IMR-90 (cell line): Measurements from ENCODE around the gene DHFR. TPM values are rescaled to one million over a fixed set of nuclear protein-coding genes. Genes with fewer than 3 reads are reported as not detected.

Source experiments
- ATAC-seq: fragments of 200-7000 bp; cut with Tn5 transposase; 2 replicates; pipeline ENCODE4 v1.9.1; 2020; ENCODE audit warnings: low read depth, mild to moderate bottlenecking, moderate library complexity
- BruUV-seq: library from RNA; stranded (reverse); fragments of 400-500 nt; replicated peaks from 2 replicates; lab custom pipeline; 2021; lab: Mats Ljungman, UMichigan
- CTCF ChIA-PET: fragments of 300-600 bp; formaldehyde crosslinking; extraction: SDS; loops from one replicate; lab custom pipeline; 2021; ENCODE audit warnings: antibody characterized with exemption; lab: Yijun Ruan, JAX
- POLR2A ChIA-PET: fragments of 300-600 bp; sonication (Branson Sonifier 250); formaldehyde crosslinking; loops from one replicate; lab custom pipeline; 2022; ENCODE audit warnings: antibody characterized with exemption; ENCODE audit not compliant: unreplicated experiment; lab: Charles Lee
- DNase-seq: peaks from one replicate; pipeline ENCODE4 v3.0.0; 2013
- H2AFZ ChIP-seq: replicated peaks from 2 replicates; pipeline ENCODE3; 2013; ENCODE audit warnings: low read length, mild to moderate bottlenecking; ENCODE audit not compliant: poor library complexity
- H2AK5ac ChIP-seq: 2 replicates; pipeline ENCODE4 v1.6.1; 2013; ENCODE audit warnings: low read depth, low read length, inconsistent platforms
- H2AK9ac ChIP-seq: replicated peaks from 2 replicates; pipeline ENCODE3; 2013; ENCODE audit warnings: mild to moderate bottlenecking, low read depth, low read length, moderate library complexity; ENCODE audit not compliant: poor library complexity
- H2BK120ac ChIP-seq: 2 replicates; pipeline ENCODE4 v1.6.1; 2013; ENCODE audit warnings: low read depth, low read length, inconsistent platforms
- H2BK15ac ChIP-seq: 3 replicates; pipeline ENCODE4 v1.6.1; 2013; ENCODE audit warnings: low read depth, low read length, inconsistent platforms
- H2BK20ac ChIP-seq: 2 replicates; pipeline ENCODE4 v1.6.1; 2013; ENCODE audit warnings: low read depth, mild to moderate bottlenecking, inconsistent platforms, low read length, moderate library complexity
- H2BK5ac ChIP-seq: 2 replicates; pipeline ENCODE4 v1.6.1; 2013; ENCODE audit warnings: mild to moderate bottlenecking, low read depth, low read length, inconsistent platforms; ENCODE audit not compliant: poor library complexity, severe bottlenecking
- H3K14ac ChIP-seq: replicated peaks from 2 replicates; pipeline ENCODE4 v1.6.1; 2013; ENCODE audit warnings: low read depth, low read length, inconsistent platforms
- H3K18ac ChIP-seq: 2 replicates; pipeline ENCODE4 v1.6.1; 2013; ENCODE audit warnings: low read depth, low read length, control low read depth
- H3K23ac ChIP-seq: 2 replicates; pipeline ENCODE4 v1.6.1; 2013; ENCODE audit warnings: low read depth, low read length, inconsistent platforms
- H3K27ac ChIP-seq: 2 replicates; pipeline ENCODE4 v1.5.1; 2013; ENCODE audit warnings: mild to moderate bottlenecking, control low read depth, low read length; ENCODE audit not compliant: insufficient read depth
- H3K27me3 ChIP-seq: 2 replicates; pipeline ENCODE4 v1.6.1; 2013; ENCODE audit warnings: low read length; ENCODE audit not compliant: control insufficient read depth, insufficient read depth
- H3K36me3 ChIP-seq: 2 replicates; pipeline ENCODE4 v1.6.1; 2013; ENCODE audit warnings: low read length, mixed read lengths; ENCODE audit not compliant: control insufficient read depth, insufficient read depth
- H3K4ac ChIP-seq: 2 replicates; pipeline ENCODE4 v1.6.1; 2013; ENCODE audit warnings: low read depth, low read length, inconsistent platforms
- H3K4me1 ChIP-seq: 2 replicates; pipeline ENCODE4 v1.6.1; 2013; ENCODE audit warnings: low read length, mixed read lengths; ENCODE audit not compliant: control insufficient read depth, insufficient read depth
- H3K4me2 ChIP-seq: 2 replicates; pipeline ENCODE4 v1.6.1; 2013; ENCODE audit warnings: low read depth, mild to moderate bottlenecking, control low read depth, low read length, moderate library complexity
- H3K4me3 ChIP-seq: 2 replicates; pipeline ENCODE4 v1.5.1; 2013; ENCODE audit warnings: low read depth, mild to moderate bottlenecking, control low read depth, low read length, moderate library complexity; ENCODE audit not compliant: insufficient read depth
- H3K56ac ChIP-seq: 2 replicates; pipeline ENCODE4 v1.6.1; 2013; ENCODE audit warnings: low read length, inconsistent platforms; ENCODE audit not compliant: insufficient read depth; ENCODE audit errors: extremely low read depth
- H3K79me1 ChIP-seq, 2 experiments: 2 replicates each; pipeline ENCODE4 v1.6.1; 2013; ENCODE audit warnings: low read length in 2 of 2, inconsistent platforms in 1 of 2, low read depth in 1 of 2
- H3K9ac ChIP-seq: 2 replicates; pipeline ENCODE4 v1.6.1; 2013; ENCODE audit warnings: low read depth, low read length, control low read depth
- H3K9me1 ChIP-seq: 2 replicates; pipeline ENCODE4 v1.6.1; 2013; ENCODE audit warnings: low read length, inconsistent platforms; ENCODE audit not compliant: insufficient read depth
- H3K9me3 ChIP-seq: 2 replicates; pipeline ENCODE4 v1.6.1; 2013; ENCODE audit warnings: low read length; ENCODE audit not compliant: control insufficient read depth, insufficient read depth
- H4K20me1 ChIP-seq: 2 replicates; pipeline ENCODE4 v1.6.1; 2013; ENCODE audit warnings: low read length, inconsistent platforms; ENCODE audit not compliant: insufficient read depth
- H4K5ac ChIP-seq: 2 replicates; pipeline ENCODE4 v1.6.1; 2013; ENCODE audit warnings: mild to moderate bottlenecking, low read depth, low read length, control low read depth
- H4K8ac ChIP-seq, 2 experiments: 2 replicates each; pipeline ENCODE4 v1.6.1; 2013; ENCODE audit warnings: low read depth in 2 of 2, low read length in 2 of 2, control low read depth in 1 of 2, inconsistent platforms in 1 of 2
- H4K91ac ChIP-seq: 2 replicates; pipeline ENCODE4 v1.6.1; 2013; ENCODE audit warnings: low read depth, low read length, inconsistent platforms; ENCODE audit not compliant: insufficient read depth
- BHLHE40 ChIP-seq: fragments of 150-350 bp; IDR thresholded peaks from 2 replicates; pipeline ENCODE4 v1.6.1; 2016; ENCODE audit warnings: mild to moderate bottlenecking, low read depth, low read length
- CEBPB ChIP-seq: IDR thresholded peaks from 2 replicates; pipeline ENCODE4 v1.6.1; 2012; ENCODE audit warnings: low read depth, low read length, improper control_type of control experiment
- CHD1 ChIP-seq: IDR thresholded peaks from 2 replicates; pipeline ENCODE4 v1.6.1; 2012; ENCODE audit warnings: low read depth, low read length, improper control_type of control experiment
- CTCF ChIP-seq: conservative IDR thresholded peaks from 2 replicates; pipeline ENCODE4 v1.5.1; 2012; ENCODE audit warnings: mild to moderate bottlenecking, low read depth, low read length, improper control_type of control experiment
- FOS ChIP-seq: fragments of 150-350 bp; IDR thresholded peaks from 2 replicates; pipeline ENCODE4 v1.6.1; 2016; ENCODE audit warnings: low read depth, low read length
- MAFK ChIP-seq: IDR thresholded peaks from 2 replicates; pipeline ENCODE4 v1.6.1; 2012; ENCODE audit warnings: low read depth, low read length, improper control_type of control experiment
- MAZ ChIP-seq: IDR thresholded peaks from 2 replicates; pipeline ENCODE4 v1.6.1; 2012; ENCODE audit warnings: low read depth, mild to moderate bottlenecking, low read length, improper control_type of control experiment, moderate library complexity, borderline replicate concordance
- MXI1 ChIP-seq: IDR thresholded peaks from 2 replicates; pipeline ENCODE4 v1.6.1; 2012; ENCODE audit warnings: low read depth, mild to moderate bottlenecking, low read length, moderate library complexity, borderline replicate concordance
- NFE2L2 ChIP-seq: fragments of 150-350 bp; IDR thresholded peaks from 2 replicates; pipeline ENCODE4 v1.6.1; 2016; ENCODE audit warnings: low read depth, mild to moderate bottlenecking, low read length
- POLR2A ChIP-seq: IDR thresholded peaks from 2 replicates; pipeline ENCODE4 v1.6.1; 2012; ENCODE audit warnings: mild to moderate bottlenecking, low read depth, low read length
- RAD21 ChIP-seq: IDR thresholded peaks from 2 replicates; pipeline ENCODE4 v1.6.1; 2012; ENCODE audit warnings: low read length, improper control_type of control experiment
- RFX5 ChIP-seq: IDR thresholded peaks from 2 replicates; pipeline ENCODE4 v1.8.0; 2012; ENCODE audit warnings: low read depth, mild to moderate bottlenecking, low read length, moderate library complexity
- SMC3 ChIP-seq: fragments of 150-350 bp; IDR thresholded peaks from 2 replicates; pipeline ENCODE4 v1.6.1; 2016; ENCODE audit warnings: low read depth, mild to moderate bottlenecking, antibody characterized with exemption, low read length, moderate library complexity
- WGBS, 2 experiments: methylation state at CpG; one replicate each; pipeline versions ENCODE4 v1.1.5 to v1.1.7; 2013; ENCODE audit warnings: missing lambda C conversion rate in 2 of 2; ENCODE audit not compliant: insufficient read length in 1 of 2; ENCODE audit errors: extremely low coverage in 2 of 2; 5-methylcytosine and 5-hydroxymethylcytosine counted together
- dilution Hi-C: fragments of 300-500 bp; cut with HindIII; formaldehyde crosslinking; loops from one replicate; pipeline ENCODE4 v1.14.3; 2018; ENCODE audit warnings: low sequenced_read_pairs; ENCODE audit not compliant: unreplicated experiment
- in situ Hi-C: fragments of 300-500 bp; cut with MboI; formaldehyde crosslinking; loops from 3 replicates; pipeline ENCODE4 v1.14.3; 2019; ENCODE audit warnings: low sequenced_read_pairs, inconsistent platforms, mixed read lengths
- intact Hi-C: fragments of 100-400 bp; cut with micrococcal nuclease; formaldehyde crosslinking; loops from 2 replicates; pipeline ENCODE4 v1.10.0; 2022
- polyA plus RNA-seq, 3 experiments: library from polyadenylated mRNA; depleted of rRNA; stranded (reverse); fragments of >200 nt; gene quantifications; 2 replicates each; pipeline ENCODE4 v1.2.3, GENCODE V29; 2012; ENCODE audit warnings: low replicate concordance in 1 of 3
- total RNA-seq: library from RNA; depleted of rRNA; stranded (reverse); fragments of >200 nt; gene quantifications from 2 replicates; pipeline ENCODE4 v1.2.3, GENCODE V29; 2012
- TF ChIP-seq, protein P1 (sequence below): fragments of 150-350 bp; IDR thresholded peaks from 2 replicates; pipeline ENCODE4 v1.6.1; 2016; ENCODE audit warnings: low read depth, mild to moderate bottlenecking, low read length, moderate library complexity, borderline replicate concordance
- TF ChIP-seq, protein P2 (sequence below): fragments of 150-350 bp; IDR thresholded peaks from 2 replicates; pipeline ENCODE4 v1.6.1; 2017; ENCODE audit warnings: mild to moderate bottlenecking, antibody characterized with exemption, low read length, low read depth

The DHFR gene
- total and polyA plus RNA-seq, 2 of the 4 experiments (the other 2 are of a cell fraction): 20.6 to 29.4 TPM

GRCh38 chr5:80653502-80653901, 1.3 kb downstream of the DHFR start:
- ATAC-seq: no peak
- dilution Hi-C loops: no loop called here
- H4K91ac ChIP-seq: no peak overlapping the region
- H3K9me1 ChIP-seq: no peaks in the 10 kb centered on the region
- H3K4me1 ChIP-seq: peaks cover 6% of the 10 kb centered on the region
- TF ChIP-seq RFX5 (no peak), CHD1 (no peak), MAZ (no peak), MAFK (no peak), CTCF (no peak), RAD21 (no peak), FOS (no peak), MXI1 (no peak), POLR2A (no peak), SMC3 (no peak), BHLHE40 (no peak), CEBPB (no peak), NFE2L2 (no peak)
- TF ChIP-seq, protein P1, sequence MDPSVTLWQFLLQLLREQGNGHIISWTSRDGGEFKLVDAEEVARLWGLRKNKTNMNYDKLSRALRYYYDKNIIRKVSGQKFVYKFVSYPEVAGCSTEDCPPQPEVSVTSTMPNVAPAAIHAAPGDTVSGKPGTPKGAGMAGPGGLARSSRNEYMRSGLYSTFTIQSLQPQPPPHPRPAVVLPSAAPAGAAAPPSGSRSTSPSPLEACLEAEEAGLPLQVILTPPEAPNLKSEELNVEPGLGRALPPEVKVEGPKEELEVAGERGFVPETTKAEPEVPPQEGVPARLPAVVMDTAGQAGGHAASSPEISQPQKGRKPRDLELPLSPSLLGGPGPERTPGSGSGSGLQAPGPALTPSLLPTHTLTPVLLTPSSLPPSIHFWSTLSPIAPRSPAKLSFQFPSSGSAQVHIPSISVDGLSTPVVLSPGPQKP: no peak
- TF ChIP-seq, protein P2, sequence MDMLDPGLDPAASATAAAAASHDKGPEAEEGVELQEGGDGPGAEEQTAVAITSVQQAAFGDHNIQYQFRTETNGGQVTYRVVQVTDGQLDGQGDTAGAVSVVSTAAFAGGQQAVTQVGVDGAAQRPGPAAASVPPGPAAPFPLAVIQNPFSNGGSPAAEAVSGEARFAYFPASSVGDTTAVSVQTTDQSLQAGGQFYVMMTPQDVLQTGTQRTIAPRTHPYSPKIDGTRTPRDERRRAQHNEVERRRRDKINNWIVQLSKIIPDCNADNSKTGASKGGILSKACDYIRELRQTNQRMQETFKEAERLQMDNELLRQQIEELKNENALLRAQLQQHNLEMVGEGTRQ: no peak
- no peak overlapping the region for H2BK5ac ChIP-seq
- H4K20me1 ChIP-seq: peaks cover 12% of the 10 kb centered on the region
- H3K4me2 ChIP-seq: peak overlapping the region; percentile 61; the same call in 1 of the 2 replicates
- no peak overlapping the region for H3K18ac ChIP-seq
- H4K8ac ChIP-seq: no peak overlapping the region
- no peak overlapping the region for H3K4ac ChIP-seq
- no peaks in the 10 kb centered on the region for H3K9me3 ChIP-seq
- H2BK15ac ChIP-seq: no peak overlapping the region
- peak overlapping the region; percentile 81; the same call in 1 of the 2 replicates for H3K9ac ChIP-seq
- ChIA-PET POLR2A (no interaction called here), CTCF (no interaction called here)
- no peak overlapping the region for H4K5ac ChIP-seq
- no peak overlapping the region for H2BK20ac ChIP-seq
- BruUV-seq: no TSS peak
- DNase-seq: no peak
- intact Hi-C loops: no loop called here
- H3K27me3 ChIP-seq: no peaks in the 10 kb centered on the region
- peaks cover 3% of the 10 kb centered on the region; the same call in 1 of the 2 replicates for H3K36me3 ChIP-seq
- peak overlapping the region; percentile 56; the same call in 1 of the 2 replicates for H3K56ac ChIP-seq
- no peak overlapping the region for H2AK5ac ChIP-seq
- H2AK9ac ChIP-seq: no peak overlapping the region
- no peak overlapping the region; the same call in 1 of the 2 replicates for H3K14ac ChIP-seq
- H3K4me3 ChIP-seq: peak overlapping the region; percentile 100; the same call in 1 of the 2 replicates
- in situ Hi-C loops: no loop called here
- H3K27ac ChIP-seq: no peak overlapping the region
- no peak overlapping the region for H2BK120ac ChIP-seq
- peaks cover 3 to 32% of the 10 kb centered on the region in 2 experiments; a peak in 3 of 4 replicates for H3K79me1 ChIP-seq
- no peak overlapping the region for H2AFZ ChIP-seq
- WGBS, 2 experiments: 46% methylated on average over 4 of the region's 8 CpGs; no CpG with 5 or more reads in 1 of the 2 experiments
- 0 out of 2 replicates have a peak overlapping the region, but pooled peaks have one; percentile 57 for H3K23ac ChIP-seq
